ENCODE data around the gene NUMA1.

The NUMA1 gene

DNA sequence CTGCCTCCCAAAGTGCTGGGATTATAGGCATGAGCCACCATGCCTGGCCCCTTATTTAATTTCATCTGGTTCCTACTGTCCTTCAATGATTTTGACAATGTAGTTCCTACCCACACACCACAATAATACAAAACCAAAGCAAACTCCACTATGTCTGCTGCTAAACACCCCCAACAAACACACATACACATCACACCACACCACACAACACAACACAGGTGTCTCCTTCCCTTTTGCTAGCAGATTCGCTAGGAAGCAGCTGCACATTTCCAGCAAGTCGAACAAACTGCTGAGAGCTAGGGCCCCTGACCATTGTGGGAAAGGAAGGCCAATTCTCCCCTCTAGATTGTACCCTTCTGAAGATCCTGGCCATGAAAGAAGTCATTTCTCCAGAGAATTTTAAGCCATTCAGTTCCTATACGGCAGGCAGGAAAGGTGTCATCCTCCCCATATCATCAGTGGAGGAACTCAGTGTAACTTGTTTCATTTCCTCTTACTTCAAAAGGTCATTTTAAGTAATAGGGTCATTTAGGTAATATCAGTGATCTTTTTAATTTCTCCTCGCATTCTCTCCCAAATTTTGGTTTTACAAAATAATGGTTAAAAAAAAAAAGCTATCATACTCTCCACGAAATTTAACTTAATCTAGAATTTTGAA, 18.5 kb downstream of the NUMA1 start:
- peak; percentile 7 for DNase-seq

GRCh38 chr11:72058416-72059034, 21.8 kb downstream of the NUMA1 start:
- no peak for DNase-seq

DNA sequence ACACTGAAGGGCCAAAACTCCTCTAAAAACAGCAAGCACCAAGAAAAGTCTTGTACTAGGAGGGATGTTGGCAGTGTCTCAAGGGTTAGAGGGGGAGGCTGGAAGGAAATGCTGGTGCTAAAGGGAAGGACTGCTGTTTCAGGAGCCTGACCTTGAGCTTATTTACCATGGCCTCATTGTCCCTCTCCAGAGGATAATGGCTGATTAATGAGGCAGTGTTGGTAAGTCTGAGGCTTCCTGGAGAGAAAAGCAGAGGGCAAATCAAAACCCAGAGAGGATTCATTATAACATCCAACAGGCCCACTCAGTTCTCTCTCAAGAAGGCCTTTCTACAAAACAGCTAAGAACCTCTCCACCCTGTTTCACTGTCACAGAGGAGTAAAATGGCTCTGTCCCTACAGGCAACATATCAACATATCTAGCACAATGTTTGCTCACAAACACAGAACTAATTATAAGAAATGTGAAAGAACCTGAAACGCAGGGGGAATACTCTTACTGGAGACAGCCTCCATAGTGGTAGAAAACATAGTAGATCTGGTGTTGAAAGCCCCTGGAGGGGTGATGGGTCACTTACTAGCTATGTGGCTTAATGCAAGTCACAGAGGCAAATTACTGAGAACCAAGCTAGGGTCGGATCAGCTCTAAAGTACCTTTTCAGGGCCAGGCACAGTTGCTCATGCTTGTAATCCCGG, 31.4 kb downstream of the NUMA1 start:
- DNase-seq = peak; percentile 67

DNA sequence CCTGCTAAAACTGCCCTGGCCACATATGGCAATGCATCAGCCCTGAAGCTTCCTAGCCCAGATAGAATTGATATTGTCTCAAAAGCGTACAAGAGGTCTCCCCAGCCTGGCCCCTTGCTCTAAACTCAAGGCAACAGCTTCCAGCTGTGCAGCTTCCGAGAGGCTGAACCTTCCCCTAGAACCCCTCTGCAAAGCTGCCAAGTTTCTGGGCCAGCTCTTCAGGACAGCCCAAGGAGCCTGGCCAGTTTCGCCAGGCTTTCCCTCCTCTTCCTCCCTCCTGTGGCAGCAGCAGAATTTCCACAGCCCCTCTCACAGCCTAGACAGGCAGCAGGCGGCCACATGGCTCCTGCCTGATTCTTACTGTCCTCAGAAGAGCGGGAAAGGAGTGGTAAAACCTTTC, 34.5 kb downstream of the NUMA1 start:
- DNase-seq = no peak

- DNase-seq = no peak
Observed at GRCh38 chr11:72042064-72042745, 38.1 kb downstream of the NUMA1 start.

GRCh38 chr11:72041364-72042063, 38.8 kb downstream of the NUMA1 start:
- peak; percentile 85 for DNase-seq

GRCh38 chr11:72040491-72041363, 39.6 kb downstream of the NUMA1 start:
- peak; percentile 91 for DNase-seq

- DNase-seq = no peak
Observed at GRCh38 chr11:72039856-72040401, 40.4 kb downstream of the NUMA1 start.

DNA sequence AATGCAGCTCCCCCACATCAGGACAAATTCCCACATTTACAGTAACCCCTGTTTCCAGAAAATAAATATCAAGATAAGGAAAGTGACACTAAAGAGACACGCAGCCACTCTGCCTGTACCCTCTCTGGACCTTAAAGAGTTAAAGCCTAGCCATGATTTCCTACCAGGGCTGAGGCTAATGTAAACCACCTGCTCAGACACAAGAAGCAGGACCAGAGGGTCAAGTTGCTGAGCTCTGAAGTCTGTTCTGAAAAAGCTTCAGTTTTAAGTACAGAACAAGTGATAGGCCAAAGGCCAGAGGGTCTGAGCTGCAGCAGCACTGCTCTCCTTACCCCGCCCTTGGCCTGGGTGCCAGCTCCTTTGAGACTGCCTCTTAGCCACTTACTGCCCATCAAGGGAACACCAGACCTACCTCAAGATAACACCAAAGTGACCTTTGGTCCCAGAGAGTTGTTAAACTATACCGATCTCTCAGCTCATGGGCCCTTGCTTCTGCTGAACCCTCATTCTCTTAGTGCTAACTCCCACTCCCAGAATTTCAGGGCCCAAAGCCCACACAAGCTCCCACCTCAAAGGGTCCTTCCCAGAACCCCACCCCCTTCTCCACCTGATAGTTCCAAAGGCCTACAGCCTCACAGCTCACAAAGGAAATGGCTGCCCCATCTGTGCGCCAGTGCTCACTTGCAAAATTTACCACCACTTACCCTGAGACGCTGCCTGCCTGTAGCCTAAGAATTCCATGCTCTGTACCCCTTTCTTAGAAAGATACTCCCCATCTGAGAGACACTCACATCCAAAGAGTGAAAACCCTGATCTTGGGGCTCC, 41.1 kb downstream of the NUMA1 start:
- no peak for DNase-seq

- no peak for DNase-seq
Observed at GRCh38 chr11:72038491-72038890, 41.9 kb downstream of the NUMA1 start.

DNA sequence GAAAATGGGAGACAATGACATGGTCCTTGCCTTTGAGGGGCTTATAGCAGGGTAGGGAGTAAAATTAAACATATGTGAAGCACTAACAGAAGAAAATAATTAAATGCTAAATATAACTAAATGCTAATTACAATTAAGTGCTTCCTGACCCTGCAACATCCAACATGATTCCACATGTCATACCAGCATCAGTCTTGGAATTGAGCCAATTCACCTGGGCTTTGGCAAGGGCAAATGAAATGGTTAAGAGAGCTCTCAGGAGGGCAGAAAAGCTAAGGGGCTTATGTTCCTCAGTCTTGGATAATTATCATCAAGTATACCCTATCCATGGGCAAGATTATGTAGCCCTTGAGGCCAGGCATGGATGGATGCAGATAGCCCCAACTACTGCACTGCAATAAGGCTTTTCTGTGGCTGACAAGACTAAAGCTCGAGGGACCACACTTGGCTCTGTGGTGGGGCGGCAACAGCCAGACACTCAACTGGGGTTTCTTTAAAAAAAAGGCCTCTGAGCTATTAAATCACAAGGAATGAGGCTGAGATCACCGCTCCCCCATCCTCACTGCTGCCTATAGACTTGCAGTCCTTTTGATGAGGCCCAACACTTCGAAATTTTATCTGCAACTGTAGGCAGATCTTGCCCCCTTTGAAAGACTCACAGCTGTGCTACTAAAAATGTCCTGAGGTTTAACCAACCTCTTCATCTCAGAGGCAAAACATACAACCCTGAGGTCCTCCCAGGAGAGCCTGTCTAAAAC, 42.6 kb downstream of the NUMA1 start:
- DNase-seq = no peak

- no peak for DNase-seq
Observed at GRCh38 chr11:72036687-72037086, 43.7 kb downstream of the NUMA1 start.

- DNase-seq = no peak
Observed at GRCh38 chr11:72030472-72031045, 49.8 kb downstream of the NUMA1 start.

GRCh38 chr11:72026090-72026489, 54.3 kb downstream of the NUMA1 start:
- no peak for DNase-seq

DNA sequence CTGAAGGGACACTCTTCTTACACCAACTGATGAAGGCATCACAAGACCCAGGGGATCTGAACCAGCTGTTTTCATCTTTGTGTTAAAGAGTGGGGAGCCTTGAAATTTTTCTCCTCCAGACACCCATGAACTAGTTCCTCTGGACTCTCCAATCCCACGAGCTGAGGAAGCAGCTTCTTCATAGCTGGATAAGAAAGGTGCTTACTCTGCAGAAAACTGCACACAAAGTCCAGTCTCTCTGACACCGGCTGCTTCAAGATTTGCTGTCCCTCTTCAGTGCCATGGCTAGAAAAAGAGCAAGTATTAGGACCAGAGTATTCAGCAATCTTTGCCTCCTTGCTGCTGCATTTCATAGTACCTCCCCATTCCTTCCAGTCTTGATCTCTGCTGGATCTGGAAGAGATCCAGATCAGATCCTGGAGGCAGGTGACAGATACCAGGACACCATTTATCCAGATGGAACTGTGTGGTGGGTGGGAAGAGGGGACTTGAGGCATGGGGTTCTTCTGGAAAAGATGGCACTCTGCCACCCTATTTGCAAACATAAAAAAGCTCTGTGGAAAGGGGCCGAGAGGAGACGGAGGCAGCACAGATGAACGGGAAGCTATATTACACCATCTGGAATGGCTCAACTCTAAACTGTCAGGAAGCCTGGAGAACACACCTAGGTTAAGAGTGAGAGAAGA, 56.1 kb downstream of the NUMA1 start:
- DNase-seq = no peak

DNA sequence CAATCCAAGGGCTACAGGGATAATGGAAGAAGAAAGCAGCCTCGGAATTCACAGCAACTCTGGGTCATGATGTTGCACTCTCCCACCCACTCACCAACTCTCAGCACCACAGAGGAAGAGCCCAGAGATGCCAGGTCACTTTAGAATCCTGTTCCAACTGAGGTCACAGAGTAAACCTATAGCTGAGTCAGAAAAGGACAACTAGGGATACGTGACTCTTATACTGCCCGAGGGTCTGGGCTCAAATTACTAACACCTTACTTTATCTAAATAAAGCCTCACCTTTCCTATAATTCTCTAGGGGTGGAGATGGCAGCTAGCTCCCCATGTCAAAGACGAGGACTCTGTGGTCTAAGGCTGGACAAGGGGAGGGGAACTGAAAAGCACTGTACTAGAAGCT, 57.0 kb downstream of the NUMA1 start:
- no peak for DNase-seq

DNA sequence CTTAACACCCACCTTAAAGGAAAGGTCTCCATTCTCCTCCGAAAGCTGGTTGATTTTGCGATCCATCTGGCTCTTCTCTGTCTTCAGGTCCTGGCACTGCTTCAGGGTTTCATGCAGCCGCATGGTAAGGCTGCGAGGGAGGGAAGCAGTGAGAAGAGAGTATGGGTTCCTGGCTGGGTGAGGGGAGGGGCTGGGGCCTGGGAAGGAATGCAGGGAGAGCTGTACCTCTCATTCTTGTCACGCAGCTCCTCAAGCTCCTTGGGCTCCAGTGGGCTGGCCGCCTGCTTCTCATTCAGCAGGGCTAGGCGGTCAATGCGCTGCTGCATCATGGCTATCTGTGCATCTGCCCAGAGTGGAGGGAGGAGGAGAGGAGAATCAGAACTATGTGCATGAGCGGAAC, 62.2 kb downstream of the NUMA1 start:
- DNase-seq = no peak

GRCh38 chr11:72015511-72016061, 64.8 kb downstream of the NUMA1 start:
- peak; percentile 85 for DNase-seq
